ENCODE results near the gene COMMD6. TPM values are rescaled to one million over a fixed set of nuclear protein-coding genes. Genes with fewer than 3 reads are reported as not detected.

Gene COMMD6
- total RNA-seq, 2 donors from 2014 or later = 118 to 157 TPM

DNA sequence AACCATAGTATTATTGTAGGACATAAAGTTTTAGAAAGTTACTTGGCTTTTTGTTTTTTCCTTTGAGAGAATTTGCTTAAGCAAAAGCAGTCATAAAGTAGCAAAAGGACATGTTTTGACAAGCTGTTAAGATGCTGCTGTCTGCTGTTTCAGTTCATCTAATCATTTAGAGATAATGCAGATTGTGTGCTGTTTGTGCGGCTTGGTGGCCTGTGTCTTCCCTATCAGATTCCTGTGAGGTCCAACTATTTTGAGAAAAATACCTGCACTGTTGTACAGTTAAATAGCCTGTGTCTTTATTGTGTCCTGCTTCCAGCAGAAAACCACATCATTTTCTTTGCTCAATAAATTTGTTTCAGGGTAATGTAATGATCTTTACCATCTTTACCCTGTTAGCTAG is 31.9 kb upstream of the COMMD6 start:
- no peak overlapping the region for H3K27ac ChIP-seq
- H3K9me3 ChIP-seq = no peaks in the 10 kb centered on the region
- intact Hi-C loops (cut with DNase I) = no loop called here
- DNase-seq = no peak
- no peaks in the 10 kb centered on the region for H3K4me1 ChIP-seq
- H3K9ac ChIP-seq (ENCODE audit: low read depth in 2 of 2, low read length in 2 of 2) = no peak overlapping the region
- TF ChIP-seq, protein P1, sequence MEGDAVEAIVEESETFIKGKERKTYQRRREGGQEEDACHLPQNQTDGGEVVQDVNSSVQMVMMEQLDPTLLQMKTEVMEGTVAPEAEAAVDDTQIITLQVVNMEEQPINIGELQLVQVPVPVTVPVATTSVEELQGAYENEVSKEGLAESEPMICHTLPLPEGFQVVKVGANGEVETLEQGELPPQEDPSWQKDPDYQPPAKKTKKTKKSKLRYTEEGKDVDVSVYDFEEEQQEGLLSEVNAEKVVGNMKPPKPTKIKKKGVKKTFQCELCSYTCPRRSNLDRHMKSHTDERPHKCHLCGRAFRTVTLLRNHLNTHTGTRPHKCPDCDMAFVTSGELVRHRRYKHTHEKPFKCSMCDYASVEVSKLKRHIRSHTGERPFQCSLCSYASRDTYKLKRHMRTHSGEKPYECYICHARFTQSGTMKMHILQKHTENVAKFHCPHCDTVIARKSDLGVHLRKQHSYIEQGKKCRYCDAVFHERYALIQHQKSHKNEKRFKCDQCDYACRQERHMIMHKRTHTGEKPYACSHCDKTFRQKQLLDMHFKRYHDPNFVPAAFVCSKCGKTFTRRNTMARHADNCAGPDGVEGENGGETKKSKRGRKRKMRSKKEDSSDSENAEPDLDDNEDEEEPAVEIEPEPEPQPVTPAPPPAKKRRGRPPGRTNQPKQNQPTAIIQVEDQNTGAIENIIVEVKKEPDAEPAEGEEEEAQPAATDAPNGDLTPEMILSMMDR (IDR thresholded peaks at IDR 0.05) = no peak
- no peak overlapping the region for H3K4me3 ChIP-seq
- H3K36me3 ChIP-seq = peaks cover 9% of the 10 kb centered on the region
- H3K27me3 ChIP-seq = no peaks in the 10 kb centered on the region

DNA sequence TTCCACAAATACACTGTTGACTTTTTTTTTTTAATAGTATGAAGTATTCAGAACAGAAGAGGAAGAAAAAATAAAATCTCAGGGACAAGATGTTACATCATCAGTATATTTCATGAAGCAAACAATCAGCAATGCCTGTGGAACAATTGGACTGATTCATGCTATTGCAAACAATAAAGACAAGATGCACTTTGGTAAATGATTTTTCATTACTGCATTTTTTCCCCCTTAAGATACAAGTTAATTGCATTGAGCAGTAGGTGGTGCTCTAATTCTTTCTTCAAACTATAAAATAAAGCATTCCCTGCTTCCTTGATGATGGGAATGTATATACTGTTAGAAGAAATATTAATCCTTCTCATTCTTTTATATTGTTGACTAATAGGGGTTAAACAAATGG is 29.0 kb upstream of the COMMD6 start:
- Histone ChIP-seq H3K27ac (no peak overlapping the region), H3K36me3 (peaks cover 9% of the 10 kb centered on the region), H3K4me1 (no peaks in the 10 kb centered on the region), H3K27me3 (no peaks in the 10 kb centered on the region), H3K9ac (ENCODE audit: low read depth in 2 of 2, low read length in 2 of 2) (no peak overlapping the region), H3K4me3 (no peak overlapping the region), H3K9me3 (no peaks in the 10 kb centered on the region)
- TF ChIP-seq, protein P1 (IDR thresholded peaks at IDR 0.05) = no peak
- no peak for DNase-seq
- intact Hi-C loops (cut with DNase I) = no loop called here

DNA sequence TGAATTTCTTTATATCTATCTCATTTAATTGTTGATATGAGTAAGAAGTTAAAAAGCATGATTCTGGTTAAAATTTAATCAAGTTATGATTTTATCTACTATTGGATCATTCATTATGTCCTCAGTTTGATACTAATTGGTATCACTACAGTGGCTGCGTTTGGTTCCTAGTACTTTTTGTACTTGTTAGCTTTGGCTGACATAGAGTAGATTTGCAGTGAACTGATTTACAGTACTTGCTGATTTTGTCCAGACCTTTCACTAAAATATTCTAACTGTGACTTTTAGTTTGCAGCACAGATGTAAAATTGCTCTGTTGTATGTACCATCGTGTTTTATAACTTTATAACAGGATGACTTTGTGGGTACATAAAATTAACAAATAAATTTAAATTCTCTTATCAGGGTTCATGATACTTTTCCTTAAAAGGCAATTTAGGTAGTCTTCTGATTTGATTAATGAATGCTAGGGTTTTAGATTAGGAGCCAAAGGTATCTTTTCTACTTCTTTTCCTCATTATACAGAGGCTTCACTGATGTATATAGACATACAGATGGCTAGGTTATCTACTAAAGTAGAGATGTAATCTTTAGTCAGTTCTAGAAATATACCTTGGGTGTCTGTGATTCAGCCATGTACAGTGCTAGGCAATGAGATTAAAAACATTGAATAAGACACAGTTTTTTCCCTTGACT is 20.7 kb upstream of the COMMD6 start:
- H3K4me3 ChIP-seq = no peak overlapping the region
- TF ChIP-seq, protein P1 (IDR thresholded peaks at IDR 0.05) = no peak
- no peak overlapping the region for H3K27ac ChIP-seq
- H3K9me3 ChIP-seq = no peaks in the 10 kb centered on the region
- H3K9ac ChIP-seq (ENCODE audit: low read depth in 2 of 2, low read length in 2 of 2) = no peak overlapping the region
- no peaks in the 10 kb centered on the region for H3K27me3 ChIP-seq
- H3K36me3 ChIP-seq = no peaks in the 10 kb centered on the region
- DNase-seq = no peak
- intact Hi-C loops (cut with DNase I) = no loop called here
- H3K4me1 ChIP-seq = peaks cover 6% of the 10 kb centered on the region

DNA sequence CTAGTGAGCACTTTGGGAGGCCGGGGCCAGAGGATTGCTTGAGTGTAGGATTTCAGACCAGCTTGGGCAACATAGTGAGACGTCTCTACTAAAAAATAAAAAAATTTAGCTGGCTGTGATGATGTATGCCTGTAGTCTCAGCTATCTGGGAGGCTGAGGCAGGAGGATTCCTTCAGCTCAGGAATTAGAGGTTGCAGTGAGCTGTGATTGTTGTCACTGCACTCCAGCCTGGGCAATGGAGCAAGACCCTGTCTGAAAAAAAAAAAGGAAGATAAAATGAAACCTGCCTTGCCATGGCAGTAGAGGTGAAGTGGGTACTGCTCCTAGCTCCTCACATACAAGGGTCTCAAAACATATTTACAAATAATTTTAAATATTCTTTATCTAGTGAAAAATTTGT is 19.3 kb upstream of the COMMD6 start:
- Histone ChIP-seq H3K27ac (no peak overlapping the region), H3K9me3 (no peaks in the 10 kb centered on the region), H3K36me3 (no peaks in the 10 kb centered on the region), H3K9ac (ENCODE audit: low read depth in 2 of 2, low read length in 2 of 2) (no peak overlapping the region), H3K4me1 (peaks cover 6% of the 10 kb centered on the region), H3K4me3 (no peak overlapping the region), H3K27me3 (no peaks in the 10 kb centered on the region)
- intact Hi-C loops (cut with DNase I) = no loop called here
- no peak for DNase-seq
- TF ChIP-seq, protein P1 (IDR thresholded peaks at IDR 0.05) = no peak

DNA sequence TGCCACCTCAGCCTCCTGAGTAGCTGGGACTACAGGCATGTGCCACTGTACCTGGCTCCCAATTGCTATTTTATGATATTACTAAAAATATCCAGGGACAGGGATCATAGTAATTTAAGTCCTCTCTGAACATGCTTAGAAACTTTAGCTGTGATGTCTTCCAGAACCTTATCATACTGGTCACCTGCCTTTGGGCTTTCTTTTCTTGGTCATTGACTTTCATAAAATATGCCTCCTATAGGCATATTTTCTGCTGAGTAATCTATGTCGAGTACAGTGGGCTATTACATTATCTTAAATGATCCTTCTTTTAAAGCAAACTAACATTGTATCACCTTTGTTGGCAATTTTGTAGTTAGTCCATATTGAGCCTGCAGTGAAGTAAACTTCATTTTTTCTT is 18.2 kb upstream of the COMMD6 start:
- H3K27ac ChIP-seq = no peak overlapping the region
- TF ChIP-seq, protein P1 (IDR thresholded peaks at IDR 0.05) = no peak
- H3K27me3 ChIP-seq = no peaks in the 10 kb centered on the region
- H3K36me3 ChIP-seq = no peaks in the 10 kb centered on the region
- no peak overlapping the region for H3K4me3 ChIP-seq
- no peaks in the 10 kb centered on the region for H3K9me3 ChIP-seq
- H3K9ac ChIP-seq (ENCODE audit: low read depth in 2 of 2, low read length in 2 of 2) = no peak overlapping the region
- peaks cover 6% of the 10 kb centered on the region for H3K4me1 ChIP-seq
- no peak for DNase-seq
- intact Hi-C loops (cut with DNase I) = no loop called here
